Natural killer cell treated with Interleukin-12 subunit alpha and Interleukin-12 subunit beta and Interleukin-15 and Interleukin-18, amount 100 ng/mL, for 72 hours (primary cell): ENCODE results near the gene SLC8A3. TPM values are rescaled to one million over a fixed set of nuclear protein-coding genes. Genes with fewer than 3 reads are reported as not detected.

Experiments used
- ATAC-seq, 2 donors: fragments of 150-1000 bp; cut with Tn5 transposase in 1 of 2; sonication (Bioruptor Pico), chemical (Tn5 transposase) in 1 of 2; 2 replicates each; pipeline ENCODE4 v1.10.0; 2021
- DNase-seq: peaks from one replicate; pipeline ENCODE4 v3.0.0; 2022; ENCODE audit warnings: low spot score
- H3K27ac Mint-ChIP-seq, 2 donors: 1 replicate in 1 of 2; 2 replicates in 1 of 2; pipeline ENCODE4 v1.8.0; 2022; ENCODE audit warnings: mixed read lengths in 2 of 2, mild to moderate bottlenecking in 1 of 2, moderate library complexity in 1 of 2
- H3K27me3 Mint-ChIP-seq, 2 donors: 1 replicate in 1 of 2; 2 replicates in 1 of 2; pipeline ENCODE4 v1.8.0; 2022; ENCODE audit warnings: mixed read lengths in 2 of 2
- H3K36me3 Mint-ChIP-seq: one replicate; pipeline ENCODE4 v1.8.0; 2022; ENCODE audit warnings: mixed read lengths
- H3K4me1 Mint-ChIP-seq, 2 donors: 1 replicate in 1 of 2; 2 replicates in 1 of 2; pipeline ENCODE4 v1.8.0; 2022; ENCODE audit warnings: low read depth in 2 of 2, mixed read lengths in 2 of 2, mild to moderate bottlenecking in 1 of 2
- H3K4me3 Mint-ChIP-seq: one replicate; pipeline ENCODE4 v1.8.0; 2022; ENCODE audit warnings: mixed read lengths
- H3K9me3 Mint-ChIP-seq: 2 replicates; pipeline ENCODE4 v1.8.0; 2022; ENCODE audit warnings: mixed read lengths
- total RNA-seq, 2 donors: library from RNA; stranded (reverse); gene quantifications; one replicate each; pipeline ENCODE4 v1.2.3, GENCODE V29; 2022

Gene SLC8A3
- total RNA-seq, 2 donors from 2014 or later, result 0.08 to 1.1 TPM

DNA sequence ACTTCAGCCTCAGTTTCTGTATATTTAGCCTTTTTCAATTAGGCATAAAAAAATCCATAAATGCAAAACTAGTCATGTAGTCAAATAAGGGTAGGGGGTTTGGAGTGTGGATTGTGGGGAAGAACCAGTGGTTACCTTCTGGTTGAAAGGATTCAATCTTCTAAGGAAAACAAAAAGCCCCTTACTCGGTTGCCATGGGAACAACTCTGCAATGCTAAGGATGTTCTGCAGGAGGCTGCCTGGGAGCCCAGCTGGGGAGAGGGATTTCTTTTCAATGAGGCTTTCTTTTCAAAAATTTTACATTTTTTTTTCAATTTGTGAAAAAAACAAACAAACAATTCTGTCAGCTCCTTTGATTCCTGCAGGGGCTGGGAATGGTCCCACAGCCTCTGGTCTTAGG lies 67.2 kb downstream of the SLC8A3 start:
- no peaks in the 10 kb centered on the region for H3K36me3 Mint-ChIP-seq
- ATAC-seq (no peak), DNase-seq (no peak)
- H3K4me3 Mint-ChIP-seq, result no peak overlapping the region
- H3K9me3 Mint-ChIP-seq, result no peaks in the 10 kb centered on the region
- no peaks in the 10 kb centered on the region for H3K4me1 Mint-ChIP-seq
- peaks cover 16 to 22% of the 10 kb centered on the region in 2 donors for H3K27me3 Mint-ChIP-seq
- no peak overlapping the region for H3K27ac Mint-ChIP-seq

DNA sequence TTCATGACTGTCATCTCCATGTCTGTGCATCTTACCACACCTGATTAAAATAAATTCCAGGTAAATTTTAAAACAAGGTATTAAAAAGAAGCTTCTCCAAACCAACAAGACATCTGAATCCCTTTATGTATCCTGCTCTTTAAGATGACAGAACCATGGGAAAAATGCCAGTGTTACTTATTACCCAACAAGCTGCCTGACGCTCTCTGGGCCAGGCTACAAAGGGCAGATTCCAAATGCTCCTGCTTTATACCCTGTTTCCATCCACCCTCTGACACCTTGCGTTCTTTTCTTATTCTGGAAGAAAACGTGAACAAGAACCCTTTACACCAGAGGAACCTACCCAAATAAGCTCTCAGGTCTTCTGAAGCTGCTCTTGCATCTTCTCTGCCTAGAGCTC lies 70.7 kb downstream of the SLC8A3 start:
- Mint-ChIP-seq H3K36me3 (no peaks in the 10 kb centered on the region), H3K9me3 (no peaks in the 10 kb centered on the region), H3K27me3 (peaks cover 7 to 13% of the 10 kb centered on the region in 2 donors), H3K4me1 (no peaks in the 10 kb centered on the region), H3K27ac (no peak overlapping the region), H3K4me3 (no peak overlapping the region)
- DNase-seq (no peak), ATAC-seq (no peak)

DNA sequence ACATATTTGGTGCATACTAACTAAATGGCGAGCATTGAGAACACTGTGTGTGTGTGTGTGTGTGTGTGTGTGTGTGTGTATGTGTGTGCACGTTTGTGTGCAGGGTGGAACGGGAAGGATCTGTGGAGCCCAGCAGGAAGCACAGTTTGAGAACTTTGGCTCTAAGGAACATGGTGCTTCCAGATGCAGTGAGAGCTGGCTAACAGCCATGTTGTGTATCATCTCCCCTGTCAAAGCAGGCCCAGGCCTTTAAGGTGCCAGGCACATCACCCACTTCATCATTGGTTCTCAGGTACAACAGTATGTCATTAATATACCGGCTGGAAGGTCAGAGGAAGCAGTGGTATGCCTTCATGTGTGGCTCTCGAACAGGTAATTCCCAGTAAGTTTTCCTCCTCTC lies 72.5 kb downstream of the SLC8A3 start:
- no peaks in the 10 kb centered on the region for H3K9me3 Mint-ChIP-seq
- H3K4me1 Mint-ChIP-seq, result no peaks in the 10 kb centered on the region
- no peaks in the 10 kb centered on the region for H3K36me3 Mint-ChIP-seq
- H3K27ac Mint-ChIP-seq, result no peak overlapping the region
- H3K4me3 Mint-ChIP-seq, result no peak overlapping the region
- ATAC-seq (no peak), DNase-seq (no peak)
- peaks cover 19 to 25% of the 10 kb centered on the region in 2 donors for H3K27me3 Mint-ChIP-seq

DNA sequence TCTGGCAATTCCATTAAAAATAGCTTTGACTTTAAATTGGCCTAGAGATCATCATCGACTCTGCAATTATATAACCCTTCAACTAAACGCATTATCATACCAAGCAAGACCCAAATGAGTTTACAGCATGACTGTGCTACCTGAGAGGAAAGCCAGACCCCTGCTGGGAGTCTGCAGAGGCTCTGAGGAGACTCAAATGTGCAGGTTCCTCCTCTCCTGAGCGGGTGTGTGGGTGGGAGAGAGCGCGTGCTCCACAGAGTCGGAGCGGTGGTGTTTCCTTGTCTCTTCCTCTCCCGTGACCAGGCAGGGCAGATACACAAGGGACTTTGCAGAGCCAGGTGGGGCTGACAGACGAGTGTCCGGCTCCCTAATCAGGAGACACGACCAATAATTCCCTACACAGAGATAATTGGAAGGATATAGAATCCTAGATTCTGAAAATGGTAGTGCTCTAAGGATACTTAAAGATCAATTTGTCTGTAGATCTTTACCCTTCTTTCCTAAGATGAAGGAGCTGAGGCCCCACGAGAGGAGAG lies 74.1 kb downstream of the SLC8A3 start:
- ATAC-seq (no peak), DNase-seq (no peak)
- Mint-ChIP-seq H3K36me3 (no peaks in the 10 kb centered on the region), H3K4me1 (no peaks in the 10 kb centered on the region), H3K27ac (no peak overlapping the region), H3K27me3 (peaks cover 19 to 29% of the 10 kb centered on the region in 2 donors), H3K4me3 (no peak overlapping the region), H3K9me3 (no peaks in the 10 kb centered on the region)

DNA sequence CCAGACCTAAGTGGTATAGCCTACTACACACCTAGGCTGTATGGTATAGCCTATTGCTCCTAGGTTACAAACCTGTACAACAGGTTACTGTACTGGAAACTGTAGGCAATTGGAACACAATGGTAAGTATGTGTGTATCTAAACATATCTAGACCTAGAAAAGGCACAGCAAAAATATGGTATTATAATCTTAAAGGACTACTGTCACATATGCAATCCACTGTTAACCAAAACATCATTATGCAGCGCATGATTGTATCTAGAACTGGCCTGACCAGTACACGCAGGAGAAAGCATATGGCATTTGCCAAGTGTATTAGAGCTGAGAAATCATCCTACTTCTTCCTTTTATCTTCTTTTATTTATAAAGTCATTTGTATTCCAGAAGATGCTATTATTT lies 75.5 kb downstream of the SLC8A3 start:
- Mint-ChIP-seq H3K4me1 (no peaks in the 10 kb centered on the region), H3K36me3 (no peaks in the 10 kb centered on the region), H3K27ac (no peak overlapping the region), H3K27me3 (peaks cover 23 to 32% of the 10 kb centered on the region in 2 donors), H3K9me3 (no peaks in the 10 kb centered on the region), H3K4me3 (no peak overlapping the region)
- DNase-seq, result no peak
- no peak for ATAC-seq

DNA sequence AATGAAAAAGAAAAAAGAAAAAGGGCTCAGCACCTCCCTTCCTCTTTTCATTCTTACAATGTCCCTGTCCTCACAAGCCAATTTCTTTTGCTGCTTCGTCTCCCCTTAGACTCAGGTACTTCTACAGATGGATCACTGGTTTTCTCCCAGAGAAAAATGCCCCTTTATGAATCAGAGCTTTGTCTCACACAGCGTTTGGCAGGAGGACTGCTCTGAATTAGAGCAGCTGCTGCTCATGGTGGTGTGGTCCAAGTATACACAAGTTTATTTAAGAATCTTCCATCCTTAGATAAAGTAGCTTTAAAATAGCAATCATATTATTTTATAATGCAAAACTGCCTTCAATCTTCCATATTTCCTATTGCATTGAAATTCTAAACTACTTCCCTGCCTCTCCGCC lies 80.3 kb downstream of the SLC8A3 start:
- H3K9me3 Mint-ChIP-seq, result no peaks in the 10 kb centered on the region
- DNase-seq (no peak), ATAC-seq (no peak)
- H3K4me1 Mint-ChIP-seq, result no peaks in the 10 kb centered on the region
- no peaks in the 10 kb centered on the region for H3K36me3 Mint-ChIP-seq
- H3K27ac Mint-ChIP-seq, result no peak overlapping the region
- H3K27me3 Mint-ChIP-seq, result peaks cover 26 to 36% of the 10 kb centered on the region in 2 donors
- H3K4me3 Mint-ChIP-seq, result no peak overlapping the region

DNA sequence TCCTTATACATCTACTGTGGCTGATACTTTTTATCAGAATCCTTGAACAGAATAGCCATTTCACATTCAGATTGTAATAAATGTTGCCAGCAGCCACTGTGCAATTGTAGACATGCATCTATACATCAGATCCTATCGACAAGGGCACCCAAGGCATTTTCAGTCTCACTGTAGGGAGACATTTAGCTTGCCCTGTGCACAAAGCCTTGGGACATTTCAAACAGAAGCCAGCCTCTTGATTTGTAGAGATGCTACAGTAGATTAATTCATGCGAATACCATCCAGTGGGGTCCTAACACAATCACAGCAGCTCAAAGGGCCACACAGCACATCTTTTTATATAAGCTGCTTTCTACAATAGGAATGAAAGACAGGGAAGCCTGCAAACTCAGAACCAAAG lies 81.4 kb downstream of the SLC8A3 start:
- no peak overlapping the region for H3K27ac Mint-ChIP-seq
- ATAC-seq (no peak), DNase-seq (no peak)
- no peaks in the 10 kb centered on the region for H3K4me1 Mint-ChIP-seq
- peaks cover 27 to 45% of the 10 kb centered on the region in 2 donors for H3K27me3 Mint-ChIP-seq
- H3K4me3 Mint-ChIP-seq, result no peak overlapping the region
- no peaks in the 10 kb centered on the region for H3K36me3 Mint-ChIP-seq
- H3K9me3 Mint-ChIP-seq, result no peaks in the 10 kb centered on the region

DNA sequence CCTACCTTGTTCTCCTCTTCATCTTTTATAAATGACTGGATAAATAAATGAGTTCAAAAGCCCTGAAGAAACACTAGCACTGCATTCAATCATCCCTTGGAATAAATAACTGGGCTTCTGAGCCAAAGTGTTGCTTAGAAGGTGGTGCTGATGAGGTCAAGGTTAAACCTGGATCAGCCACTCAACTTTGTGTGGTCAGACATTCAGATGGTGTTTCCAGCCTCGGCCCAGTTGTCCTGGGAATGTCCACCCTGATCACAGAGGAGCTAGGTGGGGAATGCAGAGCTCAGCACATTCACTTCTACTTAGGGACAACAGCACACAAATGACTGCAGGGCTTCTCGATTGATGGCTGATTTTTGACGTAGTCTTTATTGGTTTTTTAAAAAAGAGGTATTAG lies 88.7 kb downstream of the SLC8A3 start:
- DNase-seq (no peak), ATAC-seq (no peak)
- peaks cover 32 to 63% of the 10 kb centered on the region in 2 donors for H3K27me3 Mint-ChIP-seq
- no peak overlapping the region for H3K27ac Mint-ChIP-seq
- H3K4me3 Mint-ChIP-seq, result no peak overlapping the region
- H3K9me3 Mint-ChIP-seq, result no peaks in the 10 kb centered on the region
- no peaks in the 10 kb centered on the region for H3K36me3 Mint-ChIP-seq
- no peaks in the 10 kb centered on the region for H3K4me1 Mint-ChIP-seq

DNA sequence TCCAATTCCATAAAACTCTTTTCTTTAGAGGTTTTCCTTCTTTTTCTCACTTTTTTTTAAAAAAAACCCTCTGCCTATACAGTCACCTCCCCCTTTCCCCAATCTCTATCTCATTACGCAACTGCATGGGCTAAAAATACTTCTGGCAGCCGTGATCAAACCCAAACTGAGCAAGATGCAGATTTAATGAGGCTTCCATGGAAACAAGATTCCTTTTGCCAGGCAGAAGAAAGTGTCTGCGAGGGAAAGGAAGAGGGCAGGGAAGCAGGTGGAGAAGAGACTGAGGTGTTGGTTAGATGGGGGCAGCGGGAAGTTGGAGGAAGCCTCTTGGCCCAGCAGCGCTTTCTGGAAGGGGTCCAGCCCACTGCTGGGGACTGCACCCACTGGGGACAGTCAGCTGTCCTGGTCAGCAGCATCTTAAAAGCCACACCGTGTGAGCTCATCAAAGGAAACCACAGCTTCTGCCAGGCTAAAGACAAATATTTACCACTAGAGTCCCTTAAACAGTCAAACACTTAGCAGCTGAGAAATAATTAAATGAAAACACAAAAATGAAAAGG lies 90.4 kb downstream of the SLC8A3 start:
- H3K4me1 Mint-ChIP-seq, result no peaks in the 10 kb centered on the region
- no peak overlapping the region for H3K4me3 Mint-ChIP-seq
- no peak overlapping the region for H3K27ac Mint-ChIP-seq
- DNase-seq (no peak), ATAC-seq (no peak)
- H3K36me3 Mint-ChIP-seq, result no peaks in the 10 kb centered on the region
- H3K27me3 Mint-ChIP-seq, result peaks cover 26 to 56% of the 10 kb centered on the region in 2 donors
- no peaks in the 10 kb centered on the region for H3K9me3 Mint-ChIP-seq

DNA sequence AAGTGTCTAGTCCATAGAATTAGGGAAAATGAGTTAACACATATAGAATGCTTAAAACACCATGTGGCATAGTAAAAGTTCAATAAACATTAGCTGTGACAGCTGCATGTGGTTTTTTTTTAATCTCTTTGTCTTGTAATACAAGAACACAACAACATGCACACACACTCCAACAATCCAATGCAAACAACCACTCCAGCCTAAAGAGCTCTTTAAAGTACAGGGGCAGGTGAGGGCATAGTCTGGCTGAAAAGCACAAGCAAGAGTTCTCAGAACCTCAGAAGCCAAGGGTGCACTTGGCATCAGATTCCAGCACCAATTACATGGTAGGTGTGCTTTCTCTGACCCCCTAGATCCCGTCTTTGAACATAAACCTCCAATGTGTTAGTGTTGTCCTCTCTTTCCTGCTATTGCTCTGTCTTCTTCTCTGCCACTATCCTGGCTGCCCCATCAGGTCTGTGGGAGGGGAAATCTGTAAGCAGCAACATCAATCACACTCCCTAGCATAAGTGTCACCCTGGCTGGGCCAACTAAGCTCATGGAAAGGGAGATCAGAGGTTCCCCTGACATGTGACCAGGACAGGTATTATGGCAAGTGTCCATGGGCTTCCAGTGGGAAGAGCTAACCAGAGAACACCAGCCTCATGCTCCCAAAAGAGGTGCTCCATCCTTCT lies 91.0 kb downstream of the SLC8A3 start:
- ATAC-seq (no peak), DNase-seq (no peak)
- Mint-ChIP-seq H3K27me3 (peaks cover 22 to 50% of the 10 kb centered on the region in 2 donors), H3K9me3 (no peaks in the 10 kb centered on the region), H3K4me3 (no peak overlapping the region), H3K27ac (no peak overlapping the region), H3K4me1 (no peaks in the 10 kb centered on the region), H3K36me3 (no peaks in the 10 kb centered on the region)

DNA sequence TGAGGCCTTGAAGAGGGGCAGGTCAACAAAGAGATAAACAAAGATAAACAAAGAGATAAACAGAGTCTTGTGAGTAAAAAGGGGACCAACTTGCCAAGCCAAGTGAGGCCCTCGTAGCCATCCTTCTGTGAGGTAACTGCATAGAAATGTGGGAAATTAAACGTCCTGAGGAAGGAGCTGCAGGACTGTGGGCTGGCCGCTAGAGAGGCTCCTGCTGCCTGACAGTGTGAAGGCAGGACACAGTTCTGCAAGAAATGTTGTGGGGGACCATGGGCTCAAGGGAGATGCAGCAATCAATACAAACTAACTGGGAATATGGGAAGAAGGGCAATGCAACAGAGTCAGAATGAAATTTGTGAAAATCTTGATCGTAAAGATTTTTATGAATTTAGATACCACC lies 91.9 kb downstream of the SLC8A3 start:
- no peak overlapping the region for H3K4me3 Mint-ChIP-seq
- no peaks in the 10 kb centered on the region for H3K36me3 Mint-ChIP-seq
- H3K27me3 Mint-ChIP-seq, result peaks cover 27 to 48% of the 10 kb centered on the region in 2 donors
- H3K9me3 Mint-ChIP-seq, result no peaks in the 10 kb centered on the region
- DNase-seq (no peak), ATAC-seq (no peak)
- H3K4me1 Mint-ChIP-seq, result no peaks in the 10 kb centered on the region
- H3K27ac Mint-ChIP-seq, result no peak overlapping the region

DNA sequence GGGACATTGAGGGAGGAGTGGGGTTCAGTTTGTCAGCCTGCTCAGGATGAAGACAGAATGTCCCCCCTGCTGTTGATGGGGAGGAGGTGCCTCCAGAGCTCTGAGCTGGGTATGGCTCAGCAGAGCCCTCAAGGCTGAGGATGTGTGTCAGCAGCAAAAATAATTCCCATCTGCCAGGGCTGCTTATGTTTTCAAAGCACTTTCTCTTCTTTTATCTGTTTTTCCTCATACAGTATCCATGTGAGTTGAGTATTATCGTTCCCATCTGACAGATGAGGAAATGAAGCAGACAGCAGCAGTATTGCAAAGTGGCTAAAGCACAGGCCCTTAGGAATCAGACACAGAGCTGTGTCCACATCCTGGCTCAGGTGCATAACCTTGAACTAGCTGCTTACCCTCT lies 94.1 kb downstream of the SLC8A3 start:
- DNase-seq, result no peak
- H3K4me1 Mint-ChIP-seq, result no peaks in the 10 kb centered on the region
- ATAC-seq, result no peak
- H3K9me3 Mint-ChIP-seq, result no peaks in the 10 kb centered on the region
- no peak overlapping the region for H3K4me3 Mint-ChIP-seq
- no peaks in the 10 kb centered on the region for H3K36me3 Mint-ChIP-seq
- no peak overlapping the region for H3K27ac Mint-ChIP-seq
- peaks cover 23 to 34% of the 10 kb centered on the region in 2 donors for H3K27me3 Mint-ChIP-seq

DNA sequence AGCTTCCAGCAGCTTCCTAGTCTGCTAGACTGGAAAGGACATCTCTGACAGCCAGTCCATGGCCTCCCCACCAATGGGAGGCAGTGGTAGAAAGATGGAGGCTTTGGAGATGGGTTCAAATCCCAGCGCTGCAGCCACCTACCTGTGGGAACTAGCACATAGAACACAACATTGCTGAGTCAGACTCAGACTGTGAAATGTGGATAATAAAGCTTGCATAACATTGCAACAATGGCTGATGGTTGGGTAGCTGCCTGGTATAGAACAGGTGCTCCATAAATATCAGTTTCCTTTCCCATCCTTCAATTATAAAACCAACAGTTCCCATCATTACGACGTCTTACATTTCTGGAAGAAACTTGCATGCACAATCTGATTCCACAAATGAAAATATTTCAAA lies 94.6 kb downstream of the SLC8A3 start:
- no peak overlapping the region for H3K4me3 Mint-ChIP-seq
- no peak for ATAC-seq
- no peak for DNase-seq
- H3K27ac Mint-ChIP-seq, result no peak overlapping the region
- peaks cover 23 to 34% of the 10 kb centered on the region in 2 donors for H3K27me3 Mint-ChIP-seq
- H3K36me3 Mint-ChIP-seq, result no peaks in the 10 kb centered on the region
- H3K9me3 Mint-ChIP-seq, result no peaks in the 10 kb centered on the region
- no peaks in the 10 kb centered on the region for H3K4me1 Mint-ChIP-seq

DNA sequence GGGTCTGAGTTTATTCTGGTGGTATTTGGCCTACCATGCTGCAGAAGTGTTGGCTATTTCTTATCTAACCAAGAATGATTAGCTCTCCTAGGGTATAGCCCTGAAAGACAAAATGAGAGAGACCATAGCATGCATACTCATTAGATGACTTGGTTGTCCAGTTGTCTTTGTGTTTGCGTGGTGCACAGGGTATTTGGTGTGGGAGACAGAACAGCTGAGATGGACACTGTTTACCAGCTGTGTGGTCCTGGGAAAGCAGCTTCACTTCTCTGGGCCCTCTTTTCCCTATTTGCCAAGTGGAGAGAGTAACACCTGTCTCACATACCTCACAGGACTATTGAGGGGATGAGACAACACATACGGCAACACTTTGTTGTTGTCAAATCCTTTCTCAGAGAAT lies 95.6 kb downstream of the SLC8A3 start:
- H3K27me3 Mint-ChIP-seq, result peaks cover 21 to 30% of the 10 kb centered on the region in 2 donors

DNA sequence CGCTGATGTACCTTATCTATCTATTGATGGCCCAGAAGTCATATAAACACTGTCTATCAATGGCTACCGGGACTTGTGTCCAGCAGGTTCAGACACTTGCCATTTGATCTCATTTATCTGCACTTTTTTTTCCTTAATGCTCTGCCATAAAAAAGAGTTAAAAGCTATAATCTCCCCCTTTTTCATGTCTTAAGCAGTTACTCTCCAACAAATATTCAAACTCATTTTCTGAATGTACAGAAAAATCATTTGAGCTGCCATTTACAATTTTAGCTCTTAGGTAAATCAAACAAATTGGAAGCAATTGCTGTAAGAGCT lies 101.4 kb downstream of the SLC8A3 start:
- no peak overlapping the region for H3K27ac Mint-ChIP-seq
- H3K4me1 Mint-ChIP-seq, result no peaks in the 10 kb centered on the region
- no peaks in the 10 kb centered on the region for H3K36me3 Mint-ChIP-seq
- H3K27me3 Mint-ChIP-seq, result peaks cover 19 to 20% of the 10 kb centered on the region in 2 donors
- no peaks in the 10 kb centered on the region for H3K9me3 Mint-ChIP-seq
- no peak for DNase-seq
- no peak for ATAC-seq
- H3K4me3 Mint-ChIP-seq, result no peak overlapping the region

More for the DNA sequence above, 95.6 kb downstream of the SLC8A3 start:
- DNase-seq (no peak), ATAC-seq (no peak)
- Mint-ChIP-seq H3K9me3 (no peaks in the 10 kb centered on the region), H3K4me3 (no peak overlapping the region), H3K4me1 (no peaks in the 10 kb centered on the region), H3K36me3 (no peaks in the 10 kb centered on the region), H3K27ac (no peak overlapping the region)
